Natural killer cell (primary cell): Measurements from ENCODE around the gene VMP1. TPM values are rescaled to one million over a fixed set of nuclear protein-coding genes. Genes with fewer than 3 reads are reported as not detected.
A peak's percentile ranks its signal among the peaks of the same experiment; 100 is the strongest.

ENCODE experiments used
- ATAC-seq, 3 donors: fragments of 150-1000 bp in 2 of 3; fragments of 200-7000 bp in 1 of 3; cut with Tn5 transposase; 1 replicate in 1 of 3; 2 replicates in 2 of 3; pipeline ENCODE4 v1.10.0; 2021; ENCODE audit warnings: mild to moderate bottlenecking in 2 of 3, moderate library complexity in 2 of 3
- DNase-seq, 2 donors: peaks; one replicate each; pipeline versions ENCODE4 v3.0.0 to v3.0.0-alpha.2; 2013 to 2021; ENCODE audit warnings: mixed read lengths in 1 of 2
- H3K27ac ChIP-seq: one replicate; pipeline ENCODE4 v1.5.1; 2013; ENCODE audit warnings: mild to moderate bottlenecking, low read length
- H3K27me3 ChIP-seq: one replicate; pipeline ENCODE4 v1.6.1; 2013; ENCODE audit warnings: low read length; ENCODE audit not compliant: control insufficient read depth, insufficient read depth
- H3K36me3 ChIP-seq: one replicate; pipeline ENCODE4 v1.6.1; 2013; ENCODE audit warnings: low read length; ENCODE audit not compliant: control insufficient read depth, insufficient read depth
- H3K4me1 ChIP-seq: one replicate; pipeline ENCODE4 v1.6.1; 2013; ENCODE audit warnings: low read length; ENCODE audit not compliant: control insufficient read depth, insufficient read depth
- H3K4me3 ChIP-seq: one replicate; pipeline ENCODE4 v1.5.1; 2013; ENCODE audit warnings: low read length
- H3K9me3 ChIP-seq: one replicate; pipeline ENCODE4 v1.6.1; 2013; ENCODE audit warnings: low read length; ENCODE audit not compliant: control insufficient read depth, insufficient read depth
- H3K27ac Mint-ChIP-seq, 2 donors: one replicate each; pipeline ENCODE4 v1.8.0; 2022; ENCODE audit warnings: mild to moderate bottlenecking in 2 of 2, mixed read lengths in 2 of 2, moderate library complexity in 1 of 2
- H3K27me3 Mint-ChIP-seq, 2 donors: one replicate each; pipeline ENCODE4 v1.8.0; 2022; ENCODE audit warnings: low read depth in 2 of 2, mixed read lengths in 2 of 2
- H3K36me3 Mint-ChIP-seq: one replicate; pipeline ENCODE4 v1.8.0; 2022; ENCODE audit warnings: mixed read lengths
- H3K4me1 Mint-ChIP-seq, 2 donors: one replicate each; pipeline ENCODE4 v1.8.0; 2022; ENCODE audit warnings: mixed read lengths in 2 of 2
- H3K4me3 Mint-ChIP-seq: one replicate; pipeline ENCODE4 v1.8.0; 2022; ENCODE audit warnings: mild to moderate bottlenecking, moderate library complexity, mixed read lengths
- H3K9me3 Mint-ChIP-seq, 2 donors: one replicate each; pipeline ENCODE4 v1.8.0; 2022; ENCODE audit warnings: mixed read lengths in 2 of 2
- WGBS: methylation state at CpG from one replicate; pipeline ENCODE4 v1.1.7; 2013; ENCODE audit warnings: missing lambda C conversion rate; ENCODE audit not compliant: insufficient coverage; 5-methylcytosine and 5-hydroxymethylcytosine counted together
- intact Hi-C: fragments of 100-400 bp; cut with micrococcal nuclease; formaldehyde crosslinking; loops from one replicate; pipeline ENCODE4 v1.14.2; 2022
- total RNA-seq, 4 donors: library from RNA; stranded (reverse); fragments of 120-200 nt in 1 of 4; gene quantifications; one replicate each; pipeline versions ENCODE4 v1.2.3 to v1.2.4, GENCODE V29; 2013 to 2022
- TF ChIP-seq, protein P1 (sequence below): fragments of 200-600 bp; IDR thresholded peaks from one replicate; pipeline ENCODE4 v1.8.0; 2022; ENCODE audit warnings: antibody characterized with exemption

Gene VMP1
- total RNA-seq, 3 donors from 2014 or later (not counting 1 experiment from before 2014, with no cell fraction given): 136 to 175 (median 162) TPM

DNA sequence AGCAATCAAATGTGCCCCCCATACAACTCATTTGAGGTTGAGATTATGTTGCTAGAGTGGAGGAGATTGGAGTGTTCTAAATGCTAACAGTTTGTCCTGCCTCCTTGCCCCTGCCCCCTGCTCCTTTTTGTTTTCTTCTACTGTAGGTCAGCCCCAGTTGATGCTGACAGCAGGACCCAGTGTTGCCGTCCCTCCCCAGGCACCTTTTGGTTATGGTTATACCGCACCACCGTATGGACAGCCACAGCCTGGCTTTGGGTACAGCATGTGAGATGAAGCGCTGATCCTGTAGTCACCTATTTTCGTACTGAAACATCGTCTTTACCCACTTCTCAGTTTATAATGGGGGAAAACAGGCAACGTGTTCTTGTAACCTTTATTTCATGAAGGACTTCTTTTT is 13.9 kb upstream of the VMP1 start:
- Histone ChIP-seq H3K36me3 (peaks cover 84% of the 10 kb centered on the region), H3K4me3 (no peak overlapping the region), H3K27ac (no peak overlapping the region), H3K9me3 (no peaks in the 10 kb centered on the region), H3K4me1 (no peaks in the 10 kb centered on the region), H3K27me3 (no peaks in the 10 kb centered on the region)
- no peaks in the 10 kb centered on the region for H3K9me3 Mint-ChIP-seq
- H3K4me1 Mint-ChIP-seq: peaks cover 20 to 25% of the 10 kb centered on the region in 2 donors
- TF ChIP-seq, protein P1, sequence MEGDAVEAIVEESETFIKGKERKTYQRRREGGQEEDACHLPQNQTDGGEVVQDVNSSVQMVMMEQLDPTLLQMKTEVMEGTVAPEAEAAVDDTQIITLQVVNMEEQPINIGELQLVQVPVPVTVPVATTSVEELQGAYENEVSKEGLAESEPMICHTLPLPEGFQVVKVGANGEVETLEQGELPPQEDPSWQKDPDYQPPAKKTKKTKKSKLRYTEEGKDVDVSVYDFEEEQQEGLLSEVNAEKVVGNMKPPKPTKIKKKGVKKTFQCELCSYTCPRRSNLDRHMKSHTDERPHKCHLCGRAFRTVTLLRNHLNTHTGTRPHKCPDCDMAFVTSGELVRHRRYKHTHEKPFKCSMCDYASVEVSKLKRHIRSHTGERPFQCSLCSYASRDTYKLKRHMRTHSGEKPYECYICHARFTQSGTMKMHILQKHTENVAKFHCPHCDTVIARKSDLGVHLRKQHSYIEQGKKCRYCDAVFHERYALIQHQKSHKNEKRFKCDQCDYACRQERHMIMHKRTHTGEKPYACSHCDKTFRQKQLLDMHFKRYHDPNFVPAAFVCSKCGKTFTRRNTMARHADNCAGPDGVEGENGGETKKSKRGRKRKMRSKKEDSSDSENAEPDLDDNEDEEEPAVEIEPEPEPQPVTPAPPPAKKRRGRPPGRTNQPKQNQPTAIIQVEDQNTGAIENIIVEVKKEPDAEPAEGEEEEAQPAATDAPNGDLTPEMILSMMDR: no peak
- H3K27ac Mint-ChIP-seq: no peak overlapping the region
- no peak for DNase-seq
- H3K4me3 Mint-ChIP-seq: no peak overlapping the region
- no peaks in the 10 kb centered on the region for H3K27me3 Mint-ChIP-seq
- ATAC-seq: no peak
- peaks cover 17% of the 10 kb centered on the region for H3K36me3 Mint-ChIP-seq
- WGBS: 95% methylated on average over 7 of the region's 7 CpGs
- intact Hi-C loops: no loop called here

DNA sequence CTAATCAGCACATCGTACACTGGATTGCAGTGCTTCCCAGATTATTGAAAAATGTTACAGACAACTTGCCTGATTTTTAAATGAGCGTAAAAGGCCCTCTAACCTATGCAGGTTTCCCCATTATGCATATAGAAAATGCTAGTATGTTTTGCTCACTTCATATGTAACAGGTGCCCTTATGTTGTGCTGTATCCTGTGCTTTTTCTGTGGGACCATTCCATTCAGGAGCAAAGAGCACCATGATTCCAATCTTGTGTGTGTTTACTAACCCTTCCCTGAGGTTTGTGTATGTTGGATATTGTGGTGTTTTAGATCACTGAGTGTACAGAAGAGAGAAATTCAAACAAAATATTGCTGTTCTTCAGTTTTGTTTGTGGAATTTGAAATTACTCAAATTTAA is 13.1 kb upstream of the VMP1 start:
- H3K27me3 Mint-ChIP-seq: no peaks in the 10 kb centered on the region
- H3K27me3 ChIP-seq: no peaks in the 10 kb centered on the region
- no peak overlapping the region for H3K4me3 ChIP-seq
- ATAC-seq (no peak), DNase-seq (no peak)
- TF ChIP-seq, protein P1: no peak
- no peaks in the 10 kb centered on the region for H3K9me3 ChIP-seq
- H3K4me1 Mint-ChIP-seq: peaks cover 26 to 28% of the 10 kb centered on the region in 2 donors
- peak overlapping the region in 1 of 2 donors; percentile 30 for H3K27ac Mint-ChIP-seq
- peaks cover 14% of the 10 kb centered on the region for H3K36me3 Mint-ChIP-seq
- 93% methylated on average over 2 of the region's 2 CpGs for WGBS
- no peaks in the 10 kb centered on the region for H3K4me1 ChIP-seq
- H3K9me3 Mint-ChIP-seq: no peaks in the 10 kb centered on the region
- intact Hi-C loops: no loop called here
- no peak overlapping the region for H3K27ac ChIP-seq
- no peak overlapping the region for H3K4me3 Mint-ChIP-seq
- H3K36me3 ChIP-seq: peaks cover 83% of the 10 kb centered on the region

DNA sequence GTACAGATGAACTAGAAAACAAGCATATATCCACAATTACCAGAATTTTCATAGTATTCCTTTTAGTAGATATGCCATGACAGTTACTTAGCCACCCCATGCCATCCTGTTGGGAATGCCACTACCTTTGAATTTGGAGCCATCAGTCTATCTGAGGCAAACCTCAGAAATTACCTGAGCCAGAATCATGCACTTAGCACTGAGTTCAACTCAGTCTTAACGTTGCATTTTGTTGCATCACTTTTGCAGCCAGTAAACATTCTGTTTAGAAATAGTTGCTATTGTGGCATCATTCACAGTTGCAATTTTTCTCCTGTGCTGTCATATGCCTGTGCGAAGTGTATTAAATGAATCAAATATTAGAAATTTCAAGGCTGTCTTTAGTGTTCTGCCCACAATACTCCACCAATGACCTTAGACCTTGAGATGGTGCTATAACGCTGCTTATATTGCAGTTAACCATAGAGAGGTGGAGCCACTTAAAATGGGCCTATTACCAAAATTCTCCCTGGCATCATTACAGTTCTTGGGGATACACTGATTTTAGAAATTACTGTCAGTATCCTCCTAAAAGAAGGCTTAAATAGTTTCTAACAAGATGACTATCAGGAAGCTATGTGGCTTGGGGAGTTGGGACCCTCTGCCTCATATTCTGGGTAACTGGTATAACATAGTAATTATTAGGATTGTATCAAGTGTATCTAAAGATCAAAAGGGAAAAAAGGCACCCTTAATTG is 11.3 kb upstream of the VMP1 start:
- Histone ChIP-seq H3K9me3 (no peaks in the 10 kb centered on the region), H3K27ac (no peak overlapping the region), H3K4me1 (no peaks in the 10 kb centered on the region), H3K4me3 (no peak overlapping the region), H3K27me3 (no peaks in the 10 kb centered on the region), H3K36me3 (peaks cover 68% of the 10 kb centered on the region)
- Mint-ChIP-seq H3K27me3 (no peaks in the 10 kb centered on the region), H3K4me3 (no peak overlapping the region), H3K36me3 (peaks cover 14% of the 10 kb centered on the region), H3K27ac (peak overlapping the region; percentile 57 to 69), H3K4me1 (peaks cover 35 to 42% of the 10 kb centered on the region in 2 donors), H3K9me3 (no peaks in the 10 kb centered on the region)
- intact Hi-C loops: no loop called here
- TF ChIP-seq, protein P1: no peak
- DNase-seq (no peak), ATAC-seq (no peak)
- WGBS: 79% methylated on average over 3 of the region's 3 CpGs
